ENCODE data around the gene HLA-DRA. TPM values are rescaled to one million over a fixed set of nuclear protein-coding genes. Genes with fewer than 3 reads are reported as not detected.

Gene HLA-DRA
- total RNA-seq, 6 experiments from 2014 or later: 21.2 to 235 (median 66.8) TPM

GRCh38 chr6:32442977-32443552 lies 3.4 kb downstream of the HLA-DRA start:
- Histone ChIP-seq H3K4me3 (no peak overlapping the region), H3K4me1 (no peaks in the 10 kb centered on the region), H3K27ac (no peak overlapping the region), H3K36me3 (no peaks in the 10 kb centered on the region), H3K9me3 (no peaks in the 10 kb centered on the region), H3K27me3 (no peaks in the 10 kb centered on the region)
- DNase-seq (no peak), ATAC-seq (no peak)
- intact Hi-C loops (cut with DNase I): no loop called here
- no peak for TF ChIP-seq POLR2A (IDR thresholded peaks at IDR 0.05)
- no peak for TF ChIP-seq CTCF (IDR thresholded peaks at IDR 0.05)
- WGBS (ENCODE audit: insufficient coverage, low coverage, low lambda C conversion rate, missing lambda C conversion rate): 44% methylated on average over 4 of the region's 8 CpGs

GRCh38 chr6:32444433-32444832 lies 4.7 kb downstream of the HLA-DRA start:
- no peak for ATAC-seq
- WGBS (ENCODE audit: insufficient coverage, low coverage, low lambda C conversion rate, missing lambda C conversion rate): 61% methylated on average over 2 of the region's 2 CpGs
- intact Hi-C loops (cut with DNase I): no loop called here

GRCh38 chr6:32445321-32445854 lies 5.7 kb downstream of the HLA-DRA start:
- DNase-seq: no peak
- H3K27ac ChIP-seq: no peak overlapping the region
- intact Hi-C loops (cut with DNase I): no loop called here
- no peaks in the 10 kb centered on the region for H3K36me3 ChIP-seq
- H3K4me3 ChIP-seq: no peak overlapping the region
- WGBS (ENCODE audit: insufficient coverage, low coverage, low lambda C conversion rate, missing lambda C conversion rate): 35% methylated on average over 3 of the region's 3 CpGs
- H3K27me3 ChIP-seq: no peaks in the 10 kb centered on the region
- ATAC-seq: no peak
- no peak for TF ChIP-seq POLR2A (IDR thresholded peaks at IDR 0.05)
- no peak for TF ChIP-seq CTCF (IDR thresholded peaks at IDR 0.05)
- H3K4me1 ChIP-seq: no peaks in the 10 kb centered on the region
- H3K9me3 ChIP-seq: no peaks in the 10 kb centered on the region

More at GRCh38 chr6:32444433-32444832, 4.7 kb downstream of the HLA-DRA start:
- H3K4me3 ChIP-seq: no peak overlapping the region
- no peak overlapping the region for H3K27ac ChIP-seq
- no peak for DNase-seq
- no peaks in the 10 kb centered on the region for H3K27me3 ChIP-seq
- no peaks in the 10 kb centered on the region for H3K4me1 ChIP-seq
- H3K9me3 ChIP-seq: no peaks in the 10 kb centered on the region
- H3K36me3 ChIP-seq: no peaks in the 10 kb centered on the region
- TF ChIP-seq CTCF (IDR thresholded peaks at IDR 0.05): no peak
- no peak for TF ChIP-seq POLR2A (IDR thresholded peaks at IDR 0.05)

GRCh38 chr6:32447932-32448331 lies 8.2 kb downstream of the HLA-DRA start:
- Histone ChIP-seq H3K36me3 (no peaks in the 10 kb centered on the region), H3K9me3 (no peaks in the 10 kb centered on the region), H3K4me1 (no peaks in the 10 kb centered on the region), H3K4me3 (no peak overlapping the region), H3K27me3 (no peaks in the 10 kb centered on the region), H3K27ac (no peak overlapping the region)
- intact Hi-C loops (cut with DNase I): no loop called here
- DNase-seq (no peak), ATAC-seq (no peak)
- TF ChIP-seq CTCF (IDR thresholded peaks at IDR 0.05): no peak
- TF ChIP-seq POLR2A (IDR thresholded peaks at IDR 0.05): no peak
